Omental fat pad (tissue), 4 donors: ENCODE results near the gene RUFY3. TPM values are rescaled to one million over a fixed set of nuclear protein-coding genes. Genes with fewer than 3 reads are reported as not detected.
A peak's percentile ranks its signal among the peaks of the same experiment; 100 is the strongest.
"Not testable (repeated sequence)": the region's sequence is repeated elsewhere in the genome, so short reads cannot be mapped to it uniquely, and the experiment has no call there.

Experiments used
- ATAC-seq: fragments of 150-250 bp; one replicate; pipeline ENCODE4 v1.9.1; 2016; ENCODE audit warnings: mild to moderate bottlenecking, moderate library complexity; ENCODE audit not compliant: low FRiP score
- DNase-seq: peaks from one replicate; pipeline ENCODE4 v3.0.0-alpha.2; 2019; ENCODE audit warnings: low spot score
- total RNA-seq, 4 donors: library from RNA; depleted of rRNA; stranded (reverse); fragments of >200 nt; gene quantifications; one replicate each; pipeline ENCODE4 v1.1.0, GENCODE V29; 2016
- TF ChIP-seq, protein P1 (sequence below), 3 donors: fragments of 450-650 bp; IDR thresholded peaks; one replicate each; pipeline ENCODE4 v1.5.1; 2016 to 2017; ENCODE audit warnings: antibody characterized with exemption in 3 of 3, mild to moderate bottlenecking in 3 of 3, moderate library complexity in 2 of 3

Gene RUFY3
- total RNA-seq, 4 donors from 2014 or later: 34.2 to 92.8 (median 64.0) TPM

DNA sequence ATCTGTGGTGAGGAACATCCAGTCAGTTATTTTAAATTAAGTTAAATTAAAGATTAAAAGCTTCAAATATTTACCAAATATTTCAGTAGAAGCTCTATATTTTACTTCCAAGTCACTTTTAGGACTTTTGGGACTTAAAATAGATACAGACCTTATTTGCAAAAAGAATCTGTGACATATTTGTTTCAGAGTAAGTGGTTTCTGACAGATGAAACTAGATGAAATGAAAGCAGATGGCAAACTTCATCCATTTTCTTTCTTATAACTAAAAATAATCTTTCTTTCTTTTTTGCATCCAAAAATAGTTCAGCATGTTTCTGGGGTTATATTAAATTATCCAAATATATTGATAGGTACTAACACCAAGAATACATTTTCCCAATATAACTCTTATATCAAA lies 40.1 kb upstream of the RUFY3 start:
- TF ChIP-seq, protein P1, sequence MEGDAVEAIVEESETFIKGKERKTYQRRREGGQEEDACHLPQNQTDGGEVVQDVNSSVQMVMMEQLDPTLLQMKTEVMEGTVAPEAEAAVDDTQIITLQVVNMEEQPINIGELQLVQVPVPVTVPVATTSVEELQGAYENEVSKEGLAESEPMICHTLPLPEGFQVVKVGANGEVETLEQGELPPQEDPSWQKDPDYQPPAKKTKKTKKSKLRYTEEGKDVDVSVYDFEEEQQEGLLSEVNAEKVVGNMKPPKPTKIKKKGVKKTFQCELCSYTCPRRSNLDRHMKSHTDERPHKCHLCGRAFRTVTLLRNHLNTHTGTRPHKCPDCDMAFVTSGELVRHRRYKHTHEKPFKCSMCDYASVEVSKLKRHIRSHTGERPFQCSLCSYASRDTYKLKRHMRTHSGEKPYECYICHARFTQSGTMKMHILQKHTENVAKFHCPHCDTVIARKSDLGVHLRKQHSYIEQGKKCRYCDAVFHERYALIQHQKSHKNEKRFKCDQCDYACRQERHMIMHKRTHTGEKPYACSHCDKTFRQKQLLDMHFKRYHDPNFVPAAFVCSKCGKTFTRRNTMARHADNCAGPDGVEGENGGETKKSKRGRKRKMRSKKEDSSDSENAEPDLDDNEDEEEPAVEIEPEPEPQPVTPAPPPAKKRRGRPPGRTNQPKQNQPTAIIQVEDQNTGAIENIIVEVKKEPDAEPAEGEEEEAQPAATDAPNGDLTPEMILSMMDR (IDR thresholded peaks at IDR 0.05): no peak
- DNase-seq (no peak), ATAC-seq (no peak)

DNA sequence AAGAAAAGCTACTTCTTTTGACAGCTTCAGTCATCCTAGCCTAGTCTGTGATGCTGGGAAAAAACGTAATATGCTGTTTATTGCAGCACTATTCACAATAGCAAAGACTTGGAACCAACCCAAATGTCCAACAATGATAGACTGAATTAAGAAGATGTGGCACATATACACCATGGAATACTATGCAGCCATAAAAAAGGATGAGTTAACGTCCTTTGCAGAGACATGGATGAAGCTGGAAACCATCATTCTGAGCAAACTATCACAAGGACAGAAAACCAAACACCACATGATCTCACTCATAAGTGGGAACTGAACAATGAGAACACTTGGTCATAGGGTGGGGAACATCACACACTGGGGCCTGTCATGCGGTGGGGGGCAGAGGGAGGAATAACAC lies 39.6 kb upstream of the RUFY3 start:
- ATAC-seq, DNase-seq: not testable (repeated sequence)

DNA sequence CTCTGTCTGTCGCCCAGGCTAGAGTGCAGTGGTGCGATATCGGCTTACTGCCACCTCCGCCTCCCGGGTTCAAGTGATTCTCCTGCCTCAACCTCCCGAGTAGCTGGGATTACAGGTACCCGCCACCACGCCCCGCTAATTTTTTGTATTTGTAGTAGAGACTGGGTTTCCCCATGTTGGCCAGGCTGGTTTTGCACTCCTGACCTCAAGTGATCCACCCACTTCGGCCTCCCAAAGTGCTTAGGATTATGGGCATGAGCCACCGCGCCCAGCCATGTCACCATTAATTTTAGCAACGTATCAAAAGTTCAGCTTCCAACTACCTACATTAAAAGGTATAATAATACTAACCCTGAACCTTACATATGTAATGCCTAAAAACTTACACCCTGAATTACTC lies 34.4 kb upstream of the RUFY3 start:
- no peak for ATAC-seq
- no peak for DNase-seq
- TF ChIP-seq, protein P1 (IDR thresholded peaks at IDR 0.05): no peak

DNA sequence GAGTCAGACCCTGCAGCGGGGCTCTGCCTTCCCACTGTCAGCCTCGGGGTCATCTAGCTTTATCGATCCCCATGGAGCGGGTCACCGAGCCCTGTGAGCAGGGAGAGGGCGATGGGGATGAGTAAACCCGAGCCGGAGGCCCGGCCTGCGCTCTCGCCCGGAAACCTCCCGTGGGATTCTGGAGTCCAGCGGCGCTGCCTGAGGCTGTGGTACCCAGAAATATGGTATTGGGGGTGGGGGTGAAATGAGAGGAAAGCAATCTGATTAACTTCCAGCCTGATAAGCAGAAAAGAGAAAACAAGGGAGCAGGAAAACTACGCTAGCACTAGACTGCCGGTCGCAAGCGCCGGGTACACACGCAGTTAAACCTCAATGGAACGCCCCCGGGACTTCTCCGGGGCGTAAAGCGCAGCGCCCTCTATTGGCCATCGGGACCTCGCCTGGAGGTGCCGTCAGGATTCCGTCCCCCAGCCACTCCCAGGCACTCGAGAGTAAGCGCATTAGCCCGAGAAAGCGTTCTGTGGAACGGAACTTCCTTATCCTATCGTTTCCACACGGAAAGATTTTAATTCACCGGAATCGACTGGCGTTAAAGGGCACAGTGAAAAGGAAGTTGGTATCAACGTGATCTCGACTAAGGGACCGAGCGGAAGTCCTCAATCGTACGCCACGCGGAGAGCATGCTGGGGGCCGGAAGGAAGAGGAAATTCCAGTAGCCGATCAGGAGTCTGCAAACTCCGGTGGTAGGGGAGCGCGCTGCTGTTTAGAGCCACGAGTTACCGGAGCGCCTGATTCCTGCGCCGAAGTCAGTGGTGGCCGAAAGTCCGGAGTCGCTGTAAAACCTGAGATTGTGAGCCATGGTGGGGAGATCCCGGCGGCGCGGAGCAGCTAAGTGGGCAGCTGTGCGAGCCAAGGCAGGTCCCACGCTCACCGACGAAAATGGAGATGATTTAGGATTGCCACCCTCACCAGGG lies 33.7 kb upstream of the RUFY3 start, which contains the start of gene UTP3:
UTP3 (plus strand) TSS at position 712 of the 974 bp plus-strand sequence; CDS start at position 858, 146 bp downstream.
- DNase-seq (peak; percentile 66), ATAC-seq (peak; percentile 98)
- TF ChIP-seq, protein P1 (IDR thresholded peaks at IDR 0.05): peak in 1 of 3 donors; percentile 80

DNA sequence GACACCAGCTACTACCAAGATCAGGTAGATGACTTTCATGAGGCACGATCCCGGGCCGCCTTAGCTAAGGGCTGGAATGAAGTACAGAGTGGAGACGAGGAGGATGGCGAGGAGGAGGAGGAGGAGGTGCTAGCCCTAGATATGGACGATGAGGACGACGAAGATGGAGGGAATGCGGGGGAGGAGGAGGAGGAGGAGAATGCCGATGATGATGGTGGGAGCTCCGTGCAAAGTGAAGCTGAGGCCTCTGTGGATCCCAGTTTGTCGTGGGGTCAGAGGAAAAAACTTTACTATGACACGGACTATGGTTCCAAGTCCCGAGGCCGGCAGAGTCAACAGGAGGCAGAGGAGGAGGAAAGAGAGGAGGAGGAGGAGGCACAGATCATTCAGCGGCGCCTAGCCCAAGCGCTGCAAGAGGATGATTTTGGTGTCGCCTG lies 33.0 kb upstream of the RUFY3 start:
- DNase-seq: no peak
- ATAC-seq: peak; percentile 41
- TF ChIP-seq, protein P1 (IDR thresholded peaks at IDR 0.05): no peak

DNA sequence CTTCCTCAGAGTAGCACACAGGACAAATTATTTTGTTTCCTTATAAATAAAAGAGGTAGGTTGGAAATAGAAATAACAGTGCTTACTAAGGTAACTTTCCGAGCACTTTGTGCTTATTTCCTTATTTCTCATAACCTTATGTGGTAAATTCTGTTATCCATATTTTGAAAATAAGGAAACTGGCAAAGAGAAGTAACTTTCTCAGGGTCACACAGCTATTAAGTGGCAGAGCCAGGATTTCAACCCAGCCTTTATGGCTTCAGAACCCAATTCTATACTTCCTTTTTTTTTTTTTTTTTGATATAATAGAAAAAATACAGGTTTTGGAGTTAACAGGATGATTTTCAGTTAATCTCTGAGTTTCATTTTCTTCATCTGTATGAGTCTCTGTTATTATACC lies 30.1 kb upstream of the RUFY3 start:
- TF ChIP-seq, protein P1 (IDR thresholded peaks at IDR 0.05): no peak
- ATAC-seq (no peak), DNase-seq (no peak)

DNA sequence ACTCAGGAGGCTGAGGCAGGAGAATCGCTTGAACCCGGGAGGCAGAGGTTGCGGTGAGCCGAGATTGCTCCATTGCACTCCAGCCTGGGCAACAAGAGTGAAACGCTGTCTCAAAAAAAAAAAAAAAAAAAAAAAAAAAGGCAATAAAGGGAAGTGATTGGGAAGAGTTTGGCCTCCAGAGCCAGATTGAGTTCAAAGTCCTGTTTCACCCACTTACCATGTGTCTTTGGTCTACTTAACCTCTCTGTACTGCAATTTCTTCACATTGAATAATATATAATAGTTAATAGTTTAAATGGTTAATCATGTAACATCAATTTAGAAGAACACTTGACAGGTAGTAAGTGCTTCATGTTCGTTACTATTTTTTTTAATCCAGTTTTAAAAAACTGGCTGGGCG lies 27.1 kb upstream of the RUFY3 start:
- not testable (repeated sequence) for ATAC-seq, DNase-seq

DNA sequence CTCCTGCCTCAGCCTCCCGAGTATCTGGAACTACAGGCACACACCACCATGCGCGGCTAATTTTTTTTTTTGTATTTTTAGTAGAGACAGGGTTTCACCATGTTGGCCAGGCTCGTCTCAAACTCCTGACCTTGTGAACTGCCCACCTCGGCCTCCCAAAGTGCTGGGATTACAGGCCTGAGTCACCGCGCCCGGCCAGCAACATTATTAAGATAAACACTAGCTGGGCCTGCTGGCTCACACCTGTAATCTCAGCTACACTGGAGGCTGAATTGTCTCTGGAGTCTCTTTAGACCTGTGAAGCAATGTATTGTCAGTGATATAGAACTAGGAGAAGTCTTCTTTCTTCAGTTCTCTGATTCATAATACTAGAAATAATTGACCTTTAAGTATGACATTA lies 23.3 kb upstream of the RUFY3 start:
- not testable (repeated sequence) for DNase-seq

More for the DNA sequence above, 23.3 kb upstream of the RUFY3 start:
- not testable (repeated sequence) for ATAC-seq
